SK-N-MC (cell line): ENCODE measurements around the gene FCHSD2.

ENCODE experiments used
- EZH2 ChIP-seq: fragments of 200-600 bp; sonication (generic); IDR thresholded peaks from one replicate; pipeline ENCODE4 v1.6.1; 2017; ENCODE audit warnings: antibody characterized with exemption
- POLR2AphosphoS5 ChIP-seq: IDR thresholded peaks from 2 replicates; pipeline ENCODE4 v1.6.1; 2012; ENCODE audit warnings: mild to moderate bottlenecking, low read depth, low read length, borderline replicate concordance

- TF ChIP-seq EZH2 (no peak), POLR2AphosphoS5 (no peak)
Observed at GRCh38 chr11:73190557-73190885, 48.4 kb upstream of the FCHSD2 start.
